Astrocyte of the spinal cord (primary cell): ENCODE results near the gene ARHGAP29.

Experiments
- DNase-seq: peaks from one replicate; pipeline ENCODE4 v3.0.0; 2011; ENCODE audit warnings: low read depth, low spot score
- H3K4me3 ChIP-seq: 2 replicates; pipeline ENCODE4 v1.5.1; 2011; ENCODE audit warnings: low read depth, mild to moderate bottlenecking, low read length, moderate library complexity
- in situ Hi-C: cut with HindIII; loops from 2 replicates; pipeline ENCODE4 v1.10.0; 2017; ENCODE audit warnings: low sequenced_read_pairs
- TF ChIP-seq, protein P1 (sequence below): IDR thresholded peaks from 2 replicates; pipeline ENCODE4 v1.5.1; 2012; ENCODE audit warnings: low read depth, mild to moderate bottlenecking, low read length, inconsistent platforms

ARHGAP29 gene

DNA sequence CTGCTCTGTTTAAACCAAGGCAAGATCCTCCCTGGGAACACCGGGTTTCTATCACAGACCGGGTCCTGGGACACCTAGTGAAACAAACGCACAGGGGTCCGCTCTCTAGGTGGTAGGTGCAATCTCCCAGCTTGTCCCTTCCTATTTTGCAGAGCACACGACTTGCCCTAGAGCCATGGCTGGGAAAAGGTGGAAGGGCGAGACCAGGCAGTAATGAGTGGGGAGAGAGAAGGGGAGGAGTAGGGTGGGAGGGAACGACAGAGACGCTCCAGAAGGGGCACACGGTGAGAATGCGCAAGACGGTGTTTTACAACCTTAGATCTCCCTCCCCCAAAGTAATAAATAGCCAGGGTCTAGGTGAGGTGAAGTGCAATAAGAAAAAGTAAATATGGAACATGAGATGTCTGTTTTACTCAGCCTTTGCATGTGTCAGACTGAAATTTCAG lies 9.3 kb upstream of the ARHGAP29 start:
- peak overlapping the region; percentile 85 for H3K4me3 ChIP-seq
- TF ChIP-seq, protein P1, sequence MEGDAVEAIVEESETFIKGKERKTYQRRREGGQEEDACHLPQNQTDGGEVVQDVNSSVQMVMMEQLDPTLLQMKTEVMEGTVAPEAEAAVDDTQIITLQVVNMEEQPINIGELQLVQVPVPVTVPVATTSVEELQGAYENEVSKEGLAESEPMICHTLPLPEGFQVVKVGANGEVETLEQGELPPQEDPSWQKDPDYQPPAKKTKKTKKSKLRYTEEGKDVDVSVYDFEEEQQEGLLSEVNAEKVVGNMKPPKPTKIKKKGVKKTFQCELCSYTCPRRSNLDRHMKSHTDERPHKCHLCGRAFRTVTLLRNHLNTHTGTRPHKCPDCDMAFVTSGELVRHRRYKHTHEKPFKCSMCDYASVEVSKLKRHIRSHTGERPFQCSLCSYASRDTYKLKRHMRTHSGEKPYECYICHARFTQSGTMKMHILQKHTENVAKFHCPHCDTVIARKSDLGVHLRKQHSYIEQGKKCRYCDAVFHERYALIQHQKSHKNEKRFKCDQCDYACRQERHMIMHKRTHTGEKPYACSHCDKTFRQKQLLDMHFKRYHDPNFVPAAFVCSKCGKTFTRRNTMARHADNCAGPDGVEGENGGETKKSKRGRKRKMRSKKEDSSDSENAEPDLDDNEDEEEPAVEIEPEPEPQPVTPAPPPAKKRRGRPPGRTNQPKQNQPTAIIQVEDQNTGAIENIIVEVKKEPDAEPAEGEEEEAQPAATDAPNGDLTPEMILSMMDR = no peak
- in situ Hi-C loops = no loop called here
- DNase-seq = no peak

DNA sequence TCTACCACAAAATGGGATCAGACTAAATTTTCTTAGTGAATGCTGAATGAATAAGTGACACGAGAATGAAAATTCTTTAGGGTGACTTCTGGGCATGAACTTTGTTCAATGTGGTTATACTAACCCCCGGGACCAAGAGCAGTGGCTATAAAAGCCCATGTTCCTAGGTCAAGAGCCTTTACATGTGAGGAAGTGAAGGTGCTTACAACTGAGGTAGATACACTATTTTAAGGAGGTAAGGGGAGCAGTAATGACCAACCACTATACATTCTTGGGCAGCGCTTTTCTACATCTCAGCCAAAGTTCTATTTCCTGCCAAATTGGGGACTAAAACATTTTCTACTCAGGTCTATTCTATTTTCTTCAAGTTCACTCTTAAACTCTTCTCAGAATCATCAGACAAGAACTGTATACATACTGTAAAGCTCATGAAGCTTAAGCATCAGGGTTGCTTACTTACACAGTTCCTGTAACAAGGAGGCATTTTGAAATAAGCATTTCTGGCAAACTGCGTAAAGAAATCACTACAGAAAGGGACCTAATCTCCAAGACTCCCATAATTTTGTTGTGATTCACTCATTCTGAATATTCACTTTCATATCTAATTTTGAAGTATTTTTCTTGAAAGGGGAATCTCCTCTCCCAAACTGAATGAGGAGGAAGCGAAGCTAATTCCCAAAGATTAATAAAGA lies 8.5 kb upstream of the ARHGAP29 start:
- TF ChIP-seq, protein P1 = no peak
- in situ Hi-C loops = no loop called here
- H3K4me3 ChIP-seq = peak overlapping the region; percentile 85
- no peak for DNase-seq

DNA sequence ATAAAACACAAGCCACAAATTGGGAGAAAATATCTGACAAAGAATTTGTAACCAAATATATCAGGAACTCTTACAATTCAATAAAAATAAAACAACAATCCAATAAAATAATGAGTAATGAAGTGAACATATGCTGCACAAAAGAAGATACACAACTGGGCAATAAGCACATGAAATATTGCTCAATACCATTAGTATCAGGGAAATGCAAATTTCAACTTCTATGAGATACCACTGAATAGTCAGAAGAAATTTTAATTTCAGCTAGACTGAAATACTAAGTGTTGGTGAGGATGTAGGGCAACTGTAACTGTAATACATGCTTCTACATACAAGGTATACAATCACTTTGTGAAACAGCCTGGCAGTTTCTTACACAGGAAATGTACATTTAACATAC lies 7.4 kb upstream of the ARHGAP29 start:
- H3K4me3 ChIP-seq = no peak overlapping the region
- no peak for DNase-seq
- TF ChIP-seq, protein P1 = no peak
- in situ Hi-C loops = no loop called here

DNA sequence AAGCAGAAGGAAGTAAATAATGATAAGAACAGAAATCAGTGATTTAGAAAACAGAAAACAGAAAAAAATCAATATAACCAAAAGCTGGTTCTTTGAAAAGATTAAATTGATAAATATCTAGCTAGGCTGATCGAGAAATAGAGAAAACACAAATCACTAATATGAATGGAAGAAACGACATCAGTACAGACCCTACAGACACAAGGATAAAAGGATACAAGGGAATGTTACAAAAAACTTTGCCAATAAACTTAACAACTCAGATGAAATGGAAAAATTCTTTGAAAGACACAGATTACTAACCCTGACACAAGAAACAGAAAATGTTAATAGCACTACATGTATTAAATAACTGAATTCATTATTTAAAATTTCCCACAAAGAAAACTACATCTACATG lies 6.3 kb upstream of the ARHGAP29 start:
- in situ Hi-C loops = no loop called here
- TF ChIP-seq, protein P1 = no peak
- DNase-seq = no peak
- H3K4me3 ChIP-seq = no peak overlapping the region

DNA sequence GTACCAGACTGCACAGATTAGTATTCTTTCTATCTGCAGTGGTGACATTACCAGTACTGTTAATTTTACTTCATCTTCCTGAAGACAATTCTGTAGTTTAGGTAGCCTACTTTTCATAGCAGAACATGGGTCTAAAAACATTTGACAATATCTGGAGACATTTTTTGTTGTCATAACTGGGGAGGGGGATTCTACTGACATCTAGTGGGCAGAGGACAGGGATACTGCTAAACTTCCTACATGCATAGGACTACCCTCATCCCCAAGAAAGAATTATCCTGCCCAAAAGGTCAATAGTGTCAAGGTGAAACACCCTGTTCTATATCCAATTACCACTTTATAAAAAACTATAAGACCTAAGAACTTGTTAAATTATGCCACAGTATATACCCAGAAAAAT lies 3.4 kb upstream of the ARHGAP29 start:
- in situ Hi-C loops = no loop called here
- TF ChIP-seq, protein P1 = peak; percentile 60
- no peak for DNase-seq
- H3K4me3 ChIP-seq = no peak overlapping the region

DNA sequence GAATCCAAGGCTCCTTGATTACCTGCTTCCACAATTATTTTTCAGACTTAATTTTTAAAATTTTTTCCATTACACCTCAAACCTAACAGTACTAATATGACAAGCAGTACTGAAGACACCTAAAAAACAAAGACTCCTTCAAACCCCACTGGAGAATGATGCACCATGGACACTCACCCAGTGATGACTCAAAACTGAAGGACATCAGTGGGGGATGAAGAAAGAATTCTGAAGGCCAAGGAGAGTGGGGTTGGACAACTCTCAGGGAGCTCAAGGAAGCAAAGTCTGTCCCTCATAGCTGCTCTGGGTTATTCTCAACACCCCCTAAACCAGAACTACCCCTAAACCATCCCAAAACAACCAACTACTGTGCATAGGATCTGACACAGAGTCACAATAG lies 2.4 kb upstream of the ARHGAP29 start:
- DNase-seq = no peak
- TF ChIP-seq, protein P1 = no peak
- in situ Hi-C loops = no loop called here
- H3K4me3 ChIP-seq = no peak overlapping the region
